Measurements from ENCODE around the gene C22orf31.

The C22orf31 gene

GRCh38 chr22:29060251-29060869 lies 1.3 kb downstream of the C22orf31 start:
- Mint-ChIP-seq H3K4me1 (ENCODE audit: low read depth in 2 of 2) (no peaks in the 10 kb centered on the region), H3K27me3 (peaks cover 30 to 41% of the 10 kb centered on the region in 2 donors), H3K27ac (no peak overlapping the region), H3K9me3 (no peaks in the 10 kb centered on the region), H3K4me3 (no peak overlapping the region), H3K36me3 (ENCODE audit: insufficient read depth) (no peaks in the 10 kb centered on the region)
- ATAC-seq (replicated peaks) (no peak), DNase-seq (no peak)

- Mint-ChIP-seq H3K27me3 (peaks cover 19 to 24% of the 10 kb centered on the region in 2 donors), H3K4me3 (no peak overlapping the region), H3K4me1 (ENCODE audit: low read depth in 2 of 2) (no peaks in the 10 kb centered on the region), H3K9me3 (no peaks in the 10 kb centered on the region), H3K36me3 (ENCODE audit: insufficient read depth) (no peaks in the 10 kb centered on the region), H3K27ac (no peak overlapping the region)
- ATAC-seq (replicated peaks) (no peak), DNase-seq (no peak)
Measured at GRCh38 chr22:29056472-29056871, 5.2 kb downstream of the C22orf31 start.

DNA sequence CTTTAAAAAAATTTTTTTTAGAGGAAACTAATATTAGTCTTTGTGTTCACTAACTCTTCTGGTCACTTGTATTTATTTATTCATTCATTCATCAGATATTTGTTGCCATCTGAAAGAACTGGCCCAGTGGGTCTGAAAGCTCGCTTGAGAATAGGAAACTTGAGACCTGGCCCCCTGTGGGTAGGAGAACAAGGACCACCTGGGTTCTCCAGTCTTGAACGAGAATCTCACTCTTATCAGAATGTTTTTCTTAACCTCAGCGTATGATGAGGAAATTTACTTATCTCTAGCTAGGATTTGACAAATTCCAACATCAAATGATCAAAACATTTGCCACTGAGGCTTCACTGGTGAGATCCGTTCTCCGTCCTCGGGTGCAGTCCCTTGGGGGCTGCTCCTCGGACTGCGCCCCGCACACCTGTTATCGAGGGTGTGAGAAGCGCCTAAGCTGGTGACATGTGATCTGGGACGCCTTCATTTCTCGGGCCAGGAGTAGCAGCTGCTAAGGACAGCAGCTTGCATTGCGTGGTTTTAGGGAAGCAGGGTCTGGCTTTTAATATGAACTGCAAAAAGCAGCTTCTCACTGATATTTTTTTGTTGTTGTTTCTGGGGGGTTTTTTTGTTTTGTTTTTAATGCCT lies 6.3 kb downstream of the C22orf31 start:
- no peaks in the 10 kb centered on the region for H3K9me3 Mint-ChIP-seq
- H3K4me1 Mint-ChIP-seq (ENCODE audit: low read depth in 2 of 2) = no peaks in the 10 kb centered on the region
- H3K36me3 Mint-ChIP-seq (ENCODE audit: insufficient read depth) = no peaks in the 10 kb centered on the region
- peaks cover 7 to 12% of the 10 kb centered on the region in 2 donors for H3K27me3 Mint-ChIP-seq
- no peak overlapping the region for H3K27ac Mint-ChIP-seq
- DNase-seq (no peak), ATAC-seq (replicated peaks) (no peak)
- H3K4me3 Mint-ChIP-seq = no peak overlapping the region

DNA sequence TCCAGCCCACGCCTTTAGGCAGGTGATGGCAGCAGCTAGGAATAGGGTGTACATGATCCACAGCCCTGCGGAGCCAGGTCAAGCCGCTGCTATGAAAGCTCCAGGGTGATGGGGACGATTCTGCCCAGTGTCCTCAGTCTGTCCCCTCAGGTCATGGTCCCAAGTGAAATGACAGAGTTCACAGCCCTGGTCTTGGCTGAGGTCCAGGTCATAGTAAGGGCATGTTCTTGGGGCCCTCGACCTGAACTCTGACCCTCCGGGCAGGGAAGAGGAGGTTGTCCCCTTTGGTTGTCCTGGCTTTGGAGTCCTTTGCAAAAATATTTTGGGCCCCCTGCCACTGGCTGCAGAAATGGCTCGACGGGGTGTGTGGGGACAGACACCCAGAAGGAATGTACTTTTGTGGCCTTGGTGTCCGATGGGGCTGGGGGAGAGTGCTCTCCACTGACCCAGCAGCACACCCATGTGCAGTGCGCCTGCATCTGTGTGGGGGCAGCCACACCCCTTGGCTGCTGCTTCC lies 7.3 kb downstream of the C22orf31 start:
- ATAC-seq (replicated peaks) (no peak), DNase-seq (no peak)
- Mint-ChIP-seq H3K4me1 (ENCODE audit: low read depth in 2 of 2) (no peaks in the 10 kb centered on the region), H3K27ac (no peak overlapping the region), H3K36me3 (ENCODE audit: insufficient read depth) (no peaks in the 10 kb centered on the region), H3K9me3 (no peaks in the 10 kb centered on the region), H3K4me3 (no peak overlapping the region), H3K27me3 (peaks cover 0 to 5% of the 10 kb centered on the region in 2 donors)

DNA sequence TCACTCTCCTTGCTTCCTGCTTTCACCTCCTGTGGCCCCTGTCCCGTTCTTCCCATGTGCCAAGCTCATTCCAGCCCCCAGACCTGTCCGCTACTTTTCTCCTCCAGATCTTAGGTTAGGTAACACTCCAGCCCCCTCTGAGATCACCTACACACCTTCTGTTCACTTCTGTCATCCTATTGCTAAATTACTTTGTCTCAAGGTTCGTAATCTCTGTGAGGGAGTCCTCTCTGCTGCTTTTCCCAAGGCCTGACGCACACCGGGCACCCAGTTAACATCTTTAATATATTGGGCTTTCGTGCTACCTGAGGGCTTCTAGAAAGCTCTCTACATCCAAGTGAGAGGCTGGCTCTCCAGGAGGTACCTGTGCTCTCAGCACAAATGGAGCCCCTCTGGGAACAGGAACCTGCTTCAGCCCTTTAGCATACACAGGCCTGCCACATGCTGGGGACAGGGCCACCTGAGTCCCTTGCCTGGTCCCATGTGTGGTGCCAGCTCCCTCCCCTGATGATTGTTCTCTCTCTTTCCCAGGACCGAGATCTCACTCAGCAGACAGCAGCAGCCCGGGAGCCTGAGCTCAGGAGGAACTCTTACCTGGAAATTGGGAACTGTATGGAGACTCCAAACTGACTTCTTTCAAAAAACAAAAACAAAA lies 8.5 kb downstream of the C22orf31 start:
- no peaks in the 10 kb centered on the region for H3K9me3 Mint-ChIP-seq
- H3K36me3 Mint-ChIP-seq (ENCODE audit: insufficient read depth) = no peaks in the 10 kb centered on the region
- DNase-seq = no peak
- ATAC-seq (replicated peaks) = no peak
- H3K27me3 Mint-ChIP-seq = peaks cover 0 to 5% of the 10 kb centered on the region in 2 donors
- H3K4me1 Mint-ChIP-seq (ENCODE audit: low read depth in 2 of 2) = no peaks in the 10 kb centered on the region
- no peak overlapping the region for H3K4me3 Mint-ChIP-seq
- peak overlapping the region in 1 of 2 donors; percentile 7 for H3K27ac Mint-ChIP-seq

- H3K9me3 Mint-ChIP-seq = no peaks in the 10 kb centered on the region
- ATAC-seq (replicated peaks) = no peak
- H3K4me1 Mint-ChIP-seq (ENCODE audit: low read depth in 2 of 2) = no peaks in the 10 kb centered on the region
- no peak overlapping the region for H3K27ac Mint-ChIP-seq
- no peaks in the 10 kb centered on the region for H3K36me3 Mint-ChIP-seq (ENCODE audit: insufficient read depth)
- DNase-seq = no peak
- peaks cover 0 to under 1% of the 10 kb centered on the region in 2 donors for H3K27me3 Mint-ChIP-seq
- H3K4me3 Mint-ChIP-seq = no peak overlapping the region
Measured at GRCh38 chr22:29050457-29050856, 11.2 kb downstream of the C22orf31 start.

GRCh38 chr22:29049655-29050263 lies 11.9 kb downstream of the C22orf31 start:
- no peak for ATAC-seq (replicated peaks)
- H3K27ac Mint-ChIP-seq = no peak overlapping the region
- H3K4me1 Mint-ChIP-seq (ENCODE audit: low read depth in 2 of 2) = no peaks in the 10 kb centered on the region
- DNase-seq = no peak
- H3K9me3 Mint-ChIP-seq = no peaks in the 10 kb centered on the region
- H3K27me3 Mint-ChIP-seq = no peaks in the 10 kb centered on the region
- no peak overlapping the region for H3K4me3 Mint-ChIP-seq
- no peaks in the 10 kb centered on the region for H3K36me3 Mint-ChIP-seq (ENCODE audit: insufficient read depth)

DNA sequence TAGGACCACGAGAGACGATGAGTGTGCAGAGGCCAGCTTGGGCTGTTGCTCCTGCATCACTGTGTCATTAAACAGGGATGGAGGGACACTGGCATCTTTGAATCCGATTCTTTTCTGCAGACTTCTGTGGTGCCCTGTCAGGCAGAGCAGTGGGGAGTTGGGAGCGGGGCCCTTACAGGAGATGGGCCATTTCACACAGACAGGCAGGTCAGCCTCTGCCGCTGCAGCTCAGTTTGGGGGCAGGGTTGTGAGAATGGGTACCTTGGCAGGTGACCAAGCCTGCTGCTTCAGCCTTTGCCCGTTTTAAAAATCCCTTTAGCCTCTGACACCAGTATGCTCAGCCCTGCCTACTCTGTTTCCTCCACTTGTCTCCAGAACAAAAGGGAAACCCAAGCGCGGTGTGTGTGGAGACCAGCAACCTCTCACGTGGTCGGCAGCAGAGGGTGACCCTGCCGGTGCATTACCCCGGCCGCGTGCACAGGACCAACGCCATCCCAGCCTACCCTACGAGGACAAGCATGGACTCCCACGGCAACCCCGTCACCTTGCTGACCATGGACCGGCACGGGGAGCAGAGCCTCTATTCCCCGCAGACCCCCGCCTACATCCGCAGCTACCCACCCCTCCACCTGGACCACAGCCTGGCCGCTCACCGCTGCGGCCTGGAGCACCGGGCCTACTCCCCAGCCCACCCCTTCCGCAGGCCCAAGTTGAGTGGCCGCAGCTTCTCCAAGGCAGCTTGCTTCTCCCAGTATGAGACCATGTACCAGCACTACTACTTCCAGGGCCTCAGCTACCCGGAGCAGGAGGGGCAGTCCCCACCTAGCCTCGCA lies 12.6 kb downstream of the C22orf31 start:
- no peak for DNase-seq
- Mint-ChIP-seq H3K4me1 (ENCODE audit: low read depth in 2 of 2) (no peaks in the 10 kb centered on the region), H3K27ac (no peak overlapping the region), H3K4me3 (no peak overlapping the region), H3K36me3 (ENCODE audit: insufficient read depth) (no peaks in the 10 kb centered on the region), H3K9me3 (no peaks in the 10 kb centered on the region), H3K27me3 (no peaks in the 10 kb centered on the region)
- no peak for ATAC-seq (replicated peaks)

- no peaks in the 10 kb centered on the region for H3K36me3 Mint-ChIP-seq (ENCODE audit: insufficient read depth)
- DNase-seq (no peak), ATAC-seq (replicated peaks) (no peak)
- no peak overlapping the region for H3K4me3 Mint-ChIP-seq
- no peak overlapping the region for H3K27ac Mint-ChIP-seq
- H3K27me3 Mint-ChIP-seq = no peaks in the 10 kb centered on the region
- no peaks in the 10 kb centered on the region for H3K9me3 Mint-ChIP-seq
- H3K4me1 Mint-ChIP-seq (ENCODE audit: low read depth in 2 of 2) = no peaks in the 10 kb centered on the region
Measured at GRCh38 chr22:29044657-29045176, 16.9 kb downstream of the C22orf31 start.

GRCh38 chr22:29043906-29044575 lies 17.6 kb downstream of the C22orf31 start:
- ATAC-seq (replicated peaks) (no peak), DNase-seq (no peak)
- Mint-ChIP-seq H3K4me1 (ENCODE audit: low read depth in 2 of 2) (no peaks in the 10 kb centered on the region), H3K9me3 (no peaks in the 10 kb centered on the region), H3K27ac (no peak overlapping the region), H3K4me3 (no peak overlapping the region), H3K36me3 (ENCODE audit: insufficient read depth) (no peaks in the 10 kb centered on the region), H3K27me3 (no peaks in the 10 kb centered on the region)

DNA sequence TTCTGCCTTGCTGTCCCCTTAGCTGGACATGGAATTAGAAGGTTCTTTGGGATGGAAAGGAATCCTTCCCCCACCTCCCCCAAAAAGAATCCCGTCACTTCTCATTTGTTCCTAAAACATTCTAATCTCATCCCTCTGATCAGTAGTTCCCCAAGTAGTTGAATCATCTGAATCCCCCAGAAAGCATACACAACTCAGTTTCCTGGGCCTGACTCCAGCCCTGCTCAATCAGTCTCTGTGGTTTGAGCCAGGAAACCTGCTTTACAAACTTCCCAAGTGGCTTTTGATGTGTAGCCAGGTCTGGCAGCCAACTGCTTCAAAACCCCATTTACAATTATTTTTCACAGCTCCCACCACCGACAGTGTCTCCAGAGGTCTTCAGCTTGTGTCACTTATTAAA lies 20.2 kb downstream of the C22orf31 start:
- no peak overlapping the region for H3K4me3 Mint-ChIP-seq
- H3K36me3 Mint-ChIP-seq (ENCODE audit: insufficient read depth) = no peaks in the 10 kb centered on the region
- ATAC-seq (replicated peaks) = no peak
- H3K9me3 Mint-ChIP-seq = no peaks in the 10 kb centered on the region
- H3K4me1 Mint-ChIP-seq (ENCODE audit: low read depth in 2 of 2) = no peaks in the 10 kb centered on the region
- no peak overlapping the region for H3K27ac Mint-ChIP-seq
- no peaks in the 10 kb centered on the region for H3K27me3 Mint-ChIP-seq
- no peak for DNase-seq

DNA sequence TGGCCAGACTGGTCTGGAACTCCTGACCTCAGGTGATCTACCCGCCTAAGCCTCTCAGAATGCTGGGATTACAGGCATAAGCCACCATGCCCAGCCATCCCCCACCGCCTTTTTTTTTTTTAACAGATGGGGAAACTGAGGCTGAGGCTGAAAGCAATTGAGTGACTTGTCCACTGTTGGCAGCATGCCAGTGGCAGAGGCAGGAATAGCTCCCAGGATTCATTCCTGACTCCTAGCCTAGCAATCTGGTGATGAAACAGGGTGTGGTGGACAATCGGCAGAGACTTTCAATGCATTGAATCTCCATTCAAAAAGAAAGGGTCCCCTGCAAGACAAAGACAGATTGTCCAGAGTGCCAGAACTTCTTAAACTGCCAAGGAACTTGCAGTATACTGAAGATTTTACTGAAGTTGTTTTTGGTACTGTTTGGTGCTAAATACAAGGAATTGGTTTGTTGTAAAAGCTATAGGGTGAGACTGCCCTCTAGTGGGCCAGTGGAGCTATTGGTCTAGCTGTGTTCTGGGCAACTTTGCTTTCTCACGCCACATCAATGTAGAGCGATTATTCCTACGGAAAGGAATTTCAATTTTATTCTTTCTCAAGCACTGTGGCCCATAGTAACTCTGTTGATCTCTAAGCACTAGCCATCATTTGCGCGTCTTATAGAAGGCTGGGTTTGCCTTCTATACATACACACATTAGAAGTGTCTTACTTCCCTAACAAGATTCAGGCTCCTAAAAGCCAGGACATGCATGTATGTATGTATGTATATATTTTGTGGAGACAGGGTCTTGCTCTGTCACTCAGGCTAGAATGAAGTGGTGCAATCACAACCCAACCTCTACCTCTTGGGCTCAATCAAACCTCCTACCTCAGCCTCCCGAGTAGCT lies 21.0 kb downstream of the C22orf31 start:
- Mint-ChIP-seq H3K27me3 (no peaks in the 10 kb centered on the region), H3K9me3 (no peaks in the 10 kb centered on the region), H3K27ac (no peak overlapping the region), H3K4me3 (no peak overlapping the region), H3K4me1 (ENCODE audit: low read depth in 2 of 2) (no peaks in the 10 kb centered on the region), H3K36me3 (ENCODE audit: insufficient read depth) (no peaks in the 10 kb centered on the region)
- peak; percentile 62 to 65 (median 64) for DNase-seq
- ATAC-seq (replicated peaks) = peak; percentile 59
